A549 (cell line): ENCODE data around the gene RTN3. TPM values are rescaled to one million over a fixed set of nuclear protein-coding genes. Genes with fewer than 3 reads are reported as not detected.

Experiments
- ATAC-seq, 2 experiments: fragments of 200-7000 bp in 1 of 2; fragments of >200 bp in 1 of 2; cut with Nextera tagmentation in 1 of 2; cut with Tn5 transposase in 1 of 2; 3 replicates each; pipeline versions ENCODE4 v1.8.0 to v1.9.1; 2018 to 2020; ENCODE audit warnings: mild to moderate bottlenecking in 1 of 2, moderate library complexity in 1 of 2
- CTCF ChIA-PET: fragments of 300-600 bp; sonication (Branson Sonifier 250); formaldehyde crosslinking; extraction: SDS; loops from one replicate; lab custom pipeline; 2021; ENCODE audit warnings: antibody characterized with exemption, inconsistent platforms; lab: Yijun Ruan, JAX
- POLR2A ChIA-PET: fragments of 350-600 bp; formaldehyde crosslinking; extraction: SDS; loops from one replicate; lab custom pipeline; 2021; ENCODE audit warnings: antibody characterized with exemption, inconsistent platforms; lab: Yijun Ruan, JAX
- DNase-seq, 2 experiments: peaks; one replicate each; pipeline versions ENCODE4 v3.0.0 to v3.0.0-alpha.2; 2011 to 2016; ENCODE audit warnings: low read depth in 1 of 2, low spot score in 1 of 2
- FAIRE-seq: peaks from 2 replicates; lab custom pipeline; 2011; peaks lifted over from hg19 to GRCh38; lab: Jason Lieb, UNC
- H3K27ac ChIP-seq, 2 experiments: fragments of >200 bp; sonication (Bioruptor Twin); formaldehyde crosslinking; 3 replicates each; pipeline ENCODE4 v1.5.1; 2016 to 2017
- H3K4me1 ChIP-seq: fragments of >200 bp; sonication (Bioruptor Twin); formaldehyde crosslinking; 3 replicates; pipeline ENCODE4 v1.6.1; 2016
- H3K4me2 ChIP-seq: fragments of >200 bp; sonication (Bioruptor Twin); formaldehyde crosslinking; 3 replicates; pipeline ENCODE4 v1.6.1; 2016
- H3K4me3 ChIP-seq: fragments of >200 bp; sonication (Bioruptor Twin); formaldehyde crosslinking; 3 replicates; pipeline ENCODE4 v1.5.1; 2016
- H3K9me3 ChIP-seq: fragments of >200 bp; sonication (Bioruptor Twin); formaldehyde crosslinking; 3 replicates; pipeline ENCODE4 v1.6.1; 2016
- ATOH8 ChIP-seq: fragments of 250-450 bp; sonication (Bioruptor Pico); IDR thresholded peaks from 2 replicates; pipeline ENCODE4 v1.5.0; 2020; ENCODE audit warnings: low read depth, mild to moderate bottlenecking, moderate library complexity
- BCL3 ChIP-seq: fragments of >200 bp; sonication (Bioruptor Twin); formaldehyde crosslinking; IDR thresholded peaks from 3 replicates; pipeline ENCODE4 v1.6.1; 2016
- CBX2 ChIP-seq: fragments of 200-600 bp; sonication (generic); IDR thresholded peaks from 2 replicates; pipeline ENCODE4 v1.6.1; 2016; ENCODE audit warnings: low read depth, mild to moderate bottlenecking, borderline replicate concordance
- CBX8 ChIP-seq: fragments of 200-600 bp; sonication (generic); IDR thresholded peaks from 2 replicates; pipeline ENCODE4 v1.6.1; 2016
- CEBPB ChIP-seq, 2 experiments: fragments of >200 bp in 1 of 2; sonication (Bioruptor Twin) in 1 of 2; formaldehyde crosslinking in 1 of 2; IDR thresholded peaks; 2 replicates each; pipeline ENCODE4 v1.6.1; 2012 to 2016
- CHD2 ChIP-seq: fragments of 150-350 bp; IDR thresholded peaks from 2 replicates; pipeline ENCODE4 v1.6.1; 2014; ENCODE audit warnings: low read length; ENCODE audit not compliant: partially characterized antibody
- CHD4 ChIP-seq: fragments of 200-600 bp; sonication (generic); IDR thresholded peaks from 2 replicates; pipeline ENCODE4 v1.6.1; 2016; ENCODE audit warnings: antibody characterized with exemption, mild to moderate bottlenecking, borderline replicate concordance
- EHMT2 ChIP-seq: fragments of 200-600 bp; sonication (generic); IDR thresholded peaks from 2 replicates; pipeline ENCODE4 v1.6.1; 2016; ENCODE audit warnings: antibody characterized with exemption, low read depth, mild to moderate bottlenecking, moderate library complexity
- HES2 ChIP-seq: fragments of >200 bp; sonication (Bioruptor Twin); formaldehyde crosslinking; IDR thresholded peaks from 2 replicates; pipeline ENCODE4 v1.6.1; 2016
- JUNB ChIP-seq: fragments of >200 bp; sonication (Bioruptor Twin); formaldehyde crosslinking; IDR thresholded peaks from 2 replicates; pipeline ENCODE4 v1.6.1; 2016
- KDM1A ChIP-seq: fragments of 200-600 bp; sonication (generic); IDR thresholded peaks from 2 replicates; pipeline ENCODE4 v1.6.1; 2016; ENCODE audit warnings: low read depth, mild to moderate bottlenecking
- NFE2L2 ChIP-seq: fragments of 150-350 bp; conservative IDR thresholded peaks from 2 replicates; pipeline ENCODE4 v1.6.1; 2014; ENCODE audit warnings: low read length
- NPAS2 ChIP-seq: fragments of 250-450 bp; sonication (Bioruptor Pico); IDR thresholded peaks from 2 replicates; pipeline ENCODE4 v1.8.0; 2022; ENCODE audit warnings: mild to moderate bottlenecking, moderate library complexity, borderline replicate concordance
- PBX3 ChIP-seq: IDR thresholded peaks from 2 replicates; pipeline ENCODE4 v1.6.1; 2012
- PHF8 ChIP-seq: fragments of 200-600 bp; sonication (generic); IDR thresholded peaks from 2 replicates; pipeline ENCODE4 v1.6.1; 2016; ENCODE audit warnings: low read depth, mild to moderate bottlenecking, antibody characterized with exemption, moderate library complexity, borderline replicate concordance
- RAD21 ChIP-seq, 2 experiments: fragments of >200 bp in 1 of 2; sonication (Bioruptor Twin) in 1 of 2; formaldehyde crosslinking in 1 of 2; IDR thresholded peaks in 1 of 2; conservative IDR thresholded peaks in 1 of 2; 2 replicates in 1 of 2; 3 replicates in 1 of 2; pipeline ENCODE4 v1.6.1; 2012 to 2018; ENCODE audit warnings: inconsistent platforms in 1 of 2
- RARB ChIP-seq: fragments of 250-450 bp; sonication (Bioruptor Pico); IDR thresholded peaks from 2 replicates; pipeline ENCODE4 v1.8.0; 2021; ENCODE audit warnings: mild to moderate bottlenecking, moderate library complexity
- ZC3H11A ChIP-seq: fragments of 450-650 bp; IDR thresholded peaks from 2 replicates; pipeline ENCODE4 v1.6.1; 2014; ENCODE audit warnings: antibody characterized with exemption, mild to moderate bottlenecking
- ZNF302 ChIP-seq: fragments of 250-450 bp; sonication (Bioruptor Pico); IDR thresholded peaks from 2 replicates; pipeline ENCODE4 v1.9.0; 2021; ENCODE audit warnings: inconsistent platforms, mild to moderate bottlenecking, moderate library complexity
- WGBS: methylation state at CpG from one replicate; pipeline ENCODE4 v1.1.6; 2017; ENCODE audit errors: missing lambda C conversion rate; 5-methylcytosine and 5-hydroxymethylcytosine counted together
- polyA plus RNA-seq, 4 experiments: library from polyadenylated mRNA; depleted of rRNA in 3 of 4; stranded (reverse); fragments of >200 nt; fragmentation: RNase III in 1 of 4; extraction: RNeasy Plus Mini Kit Qiagen cat#74134 plus additional on column Dnase treatment in 1 of 4; gene quantifications; 2 replicates in 3 of 4; 3 replicates in 1 of 4; pipeline ENCODE4 v1.2.3, GENCODE V29; 2011 to 2017
- TF ChIP-seq, protein P1 (sequence below): fragments of 150-350 bp; IDR thresholded peaks from 2 replicates; pipeline ENCODE4 v1.6.1; 2014; ENCODE audit warnings: low read depth, mild to moderate bottlenecking, low read length
- TF ChIP-seq, protein P2 (sequence below): IDR thresholded peaks from 2 replicates; pipeline ENCODE4 v1.6.1; 2012; ENCODE audit warnings: low read depth, borderline replicate concordance

Gene RTN3
- polyA plus RNA-seq, 2 of the 4 experiments (the other 2 are of a cell fraction): 108 to 196 TPM

- no peaks in the 10 kb centered on the region for H3K9me3 ChIP-seq
- no peak overlapping the region for H3K4me2 ChIP-seq
- DNase-seq (no peak), FAIRE-seq (no peak), ATAC-seq (no peak)
- peaks cover 9% of the 10 kb centered on the region; the same call in 2 of the 3 replicates for H3K4me1 ChIP-seq
- ChIA-PET POLR2A (no interaction called here), CTCF (interaction anchor here (0.6 to 1.9 kb wide), 6 partner anchors 17 to 432 kb away, joined by 3 to 8 read pairs (median 4); partner anchors contain the start of gene ATL3)
- H3K4me3 ChIP-seq: no peak overlapping the region
- no peak overlapping the region for H3K27ac ChIP-seq
- TF ChIP-seq, protein P1, sequence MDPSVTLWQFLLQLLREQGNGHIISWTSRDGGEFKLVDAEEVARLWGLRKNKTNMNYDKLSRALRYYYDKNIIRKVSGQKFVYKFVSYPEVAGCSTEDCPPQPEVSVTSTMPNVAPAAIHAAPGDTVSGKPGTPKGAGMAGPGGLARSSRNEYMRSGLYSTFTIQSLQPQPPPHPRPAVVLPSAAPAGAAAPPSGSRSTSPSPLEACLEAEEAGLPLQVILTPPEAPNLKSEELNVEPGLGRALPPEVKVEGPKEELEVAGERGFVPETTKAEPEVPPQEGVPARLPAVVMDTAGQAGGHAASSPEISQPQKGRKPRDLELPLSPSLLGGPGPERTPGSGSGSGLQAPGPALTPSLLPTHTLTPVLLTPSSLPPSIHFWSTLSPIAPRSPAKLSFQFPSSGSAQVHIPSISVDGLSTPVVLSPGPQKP: no peak
- TF ChIP-seq JUNB (no peak), ATOH8 (no peak), RAD21 (conservative IDR thresholded peaks at IDR 0.05 in 1 of 2, IDR thresholded peaks at IDR 0.05 in 1 of 2) (no peak), EHMT2 (no peak), BCL3 (no peak), ZNF302 (CRISPR knock-in tag) (no peak), PHF8 (no peak), NPAS2 (no peak), CBX8 (no peak), RARB (CRISPR knock-in tag) (no peak), CHD4 (no peak), HES2 (no peak), CHD2 (no peak), CBX2 (no peak), KDM1A (no peak)
- TF ChIP-seq, protein P2, sequence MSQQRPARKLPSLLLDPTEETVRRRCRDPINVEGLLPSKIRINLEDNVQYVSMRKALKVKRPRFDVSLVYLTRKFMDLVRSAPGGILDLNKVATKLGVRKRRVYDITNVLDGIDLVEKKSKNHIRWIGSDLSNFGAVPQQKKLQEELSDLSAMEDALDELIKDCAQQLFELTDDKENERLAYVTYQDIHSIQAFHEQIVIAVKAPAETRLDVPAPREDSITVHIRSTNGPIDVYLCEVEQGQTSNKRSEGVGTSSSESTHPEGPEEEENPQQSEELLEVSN: no peak
Observed at GRCh38 chr11:63716046-63716445, 34.7 kb downstream of the RTN3 start.

- TF ChIP-seq CEBPB (IDR thresholded peaks at IDR 0.05): no peak
- no peak for TF ChIP-seq ZC3H11A
- no peak for TF ChIP-seq NFE2L2
- no peak for TF ChIP-seq EHMT2
- FAIRE-seq (no peak), DNase-seq (no peak), ATAC-seq (no peak)
- ChIA-PET POLR2A (no interaction called here), CTCF (interaction anchor here (1.1 to 1.4 kb wide), 3 partner anchors 9 to 48 kb away, joined by 3 to 4 read pairs (median 3); partner anchors contain the start of gene ATL3)
- H3K27ac ChIP-seq: no peak overlapping the region
- H3K9me3 ChIP-seq: no peaks in the 10 kb centered on the region
- no peak overlapping the region for H3K4me3 ChIP-seq
- no peak overlapping the region for H3K4me2 ChIP-seq
- WGBS: 92% methylated on average over 1 of the region's 1 CpG
- H3K4me1 ChIP-seq: peaks cover 14% of the 10 kb centered on the region; the same call in 2 of the 3 replicates
Observed at GRCh38 chr11:63719001-63719400, 37.7 kb downstream of the RTN3 start.

- DNase-seq (no peak), ATAC-seq (no peak)
- Histone ChIP-seq H3K4me2 (no peak overlapping the region), H3K4me3 (no peak overlapping the region), H3K9me3 (no peaks in the 10 kb centered on the region), H3K27ac (no peak overlapping the region)
- POLR2A ChIA-PET: no interaction called here
- no peak for TF ChIP-seq CHD2
- no peak for TF ChIP-seq PBX3
- no peak for TF ChIP-seq JUNB
- no peak for TF ChIP-seq EHMT2
- TF ChIP-seq, all 56 proteins: peak for 0
- no peak for FAIRE-seq
- CTCF ChIA-PET: interaction anchor here (0.7 to 1.4 kb wide), 3 partner anchors 8 to 49 kb away, joined by 3 read pairs; partner anchors contain the start of gene ATL3
- WGBS: 90% methylated on average over 2 of the region's 2 CpGs
- peaks cover 14% of the 10 kb centered on the region; the same call in 2 of the 3 replicates for H3K4me1 ChIP-seq
Observed at GRCh38 chr11:63719987-63720386, 38.7 kb downstream of the RTN3 start.
